ENCODE results near the gene C1QB. TPM values are rescaled to one million over a fixed set of nuclear protein-coding genes. Genes with fewer than 3 reads are reported as not detected.

Gene C1QB
- total RNA-seq, 2 experiments from 2014 or later, result not detected

- no peak for ATAC-seq (ENCODE audit: poor library complexity)
- intact Hi-C loops (cut with DNase I, micrococcal nuclease), result no loop called here
These were observed 27.6 kb upstream of the C1QB start for GRCh38 chr1:22625262-22625925.

GRCh38 chr1:22626237-22627157 is 26.5 kb upstream of the C1QB start:
- Histone ChIP-seq H3K9me3 (ENCODE audit: control insufficient read depth in 1 of 2, insufficient read depth in 1 of 2, low read length in 2 of 2) (peaks cover 0 to 3% of the 10 kb centered on the region in 2 experiments), H3K27ac (ENCODE audit: low read depth in 1 of 2, low read length in 2 of 2) (no peak overlapping the region), H3K4me3 (ENCODE audit: low read length) (no peak overlapping the region), H3K4me1 (ENCODE audit: insufficient read depth, low read length) (no peaks in the 10 kb centered on the region), H3K36me3 (ENCODE audit: insufficient read depth, low read length) (no peaks in the 10 kb centered on the region), H3K27me3 (ENCODE audit: control insufficient read depth in 1 of 2, insufficient read depth in 2 of 2, low read length in 2 of 2) (peaks cover 12 to 20% of the 10 kb centered on the region in 2 experiments)
- DNase-seq (no peak), ATAC-seq (ENCODE audit: poor library complexity) (no peak)
- Mint-ChIP-seq H3K4me3 (no peak overlapping the region), H3K9me3 (no peaks in the 10 kb centered on the region), H3K36me3 (ENCODE audit: low read depth) (no peaks in the 10 kb centered on the region), H3K27ac (no peak overlapping the region), H3K4me1 (ENCODE audit: low read depth) (no peaks in the 10 kb centered on the region), H3K27me3 (peaks cover 80% of the 10 kb centered on the region)
- TF ChIP-seq CTCF (IDR thresholded peaks at IDR 0.05), result no peak
- CTCF ChIA-PET, result no interaction called here
- intact Hi-C loops (cut with DNase I, micrococcal nuclease), result no loop called here
- POLR2A ChIA-PET, result no interaction called here

More at GRCh38 chr1:22625262-22625925, 27.6 kb upstream of the C1QB start:
- POLR2A ChIA-PET, result no interaction called here
- Mint-ChIP-seq H3K27ac (no peak overlapping the region), H3K36me3 (ENCODE audit: low read depth) (no peaks in the 10 kb centered on the region), H3K4me3 (no peak overlapping the region), H3K27me3 (peaks cover 79% of the 10 kb centered on the region), H3K4me1 (ENCODE audit: low read depth) (no peaks in the 10 kb centered on the region), H3K9me3 (no peaks in the 10 kb centered on the region)
- no peaks in the 10 kb centered on the region for H3K4me1 ChIP-seq (ENCODE audit: insufficient read depth, low read length)
- no peak overlapping the region for H3K4me3 ChIP-seq (ENCODE audit: low read length)
- peaks cover 19 to 21% of the 10 kb centered on the region in 2 experiments for H3K27me3 ChIP-seq (ENCODE audit: control insufficient read depth in 1 of 2, insufficient read depth in 2 of 2, low read length in 2 of 2)
- no peaks in the 10 kb centered on the region for H3K36me3 ChIP-seq (ENCODE audit: insufficient read depth, low read length)
- no peak for TF ChIP-seq CTCF (IDR thresholded peaks at IDR 0.05)
- peaks cover 0 to 3% of the 10 kb centered on the region in 2 experiments for H3K9me3 ChIP-seq (ENCODE audit: control insufficient read depth in 1 of 2, insufficient read depth in 1 of 2, low read length in 2 of 2)
- no peak for DNase-seq
- CTCF ChIA-PET, result no interaction called here
- no peak overlapping the region for H3K27ac ChIP-seq (ENCODE audit: low read depth in 1 of 2, low read length in 2 of 2)

- POLR2A ChIA-PET, result no interaction called here
- peaks cover 77% of the 10 kb centered on the region for H3K27me3 Mint-ChIP-seq
- no peak overlapping the region for H3K4me3 ChIP-seq (ENCODE audit: low read length)
These were observed 25.7 kb upstream of the C1QB start for GRCh38 chr1:22627331-22627730.

More at GRCh38 chr1:22627331-22627730, 25.7 kb upstream of the C1QB start:
- no peak overlapping the region for H3K4me3 Mint-ChIP-seq
- H3K9me3 Mint-ChIP-seq, result no peaks in the 10 kb centered on the region
- ATAC-seq (ENCODE audit: poor library complexity) (no peak), DNase-seq (no peak)
- Histone ChIP-seq H3K27me3 (ENCODE audit: control insufficient read depth in 1 of 2, insufficient read depth in 2 of 2, low read length in 2 of 2) (peaks cover 11 to 18% of the 10 kb centered on the region in 2 experiments), H3K4me1 (ENCODE audit: insufficient read depth, low read length) (no peaks in the 10 kb centered on the region), H3K27ac (ENCODE audit: low read depth in 1 of 2, low read length in 2 of 2) (no peak overlapping the region), H3K36me3 (ENCODE audit: insufficient read depth, low read length) (no peaks in the 10 kb centered on the region), H3K9me3 (ENCODE audit: control insufficient read depth in 1 of 2, insufficient read depth in 1 of 2, low read length in 2 of 2) (peaks cover 0 to 3% of the 10 kb centered on the region in 2 experiments)
- H3K4me1 Mint-ChIP-seq (ENCODE audit: low read depth), result no peaks in the 10 kb centered on the region
- CTCF ChIA-PET, result no interaction called here
- no peak for TF ChIP-seq CTCF (IDR thresholded peaks at IDR 0.05)
- intact Hi-C loops (cut with DNase I, micrococcal nuclease), result no loop called here
- H3K36me3 Mint-ChIP-seq (ENCODE audit: low read depth), result no peaks in the 10 kb centered on the region
- H3K27ac Mint-ChIP-seq, result no peak overlapping the region
